DND-41 (cell line): Measurements from ENCODE around the gene F2RL3.

Source experiments
- ATAC-seq: fragments of 200-7000 bp; cut with Tn5 transposase; 3 replicates; pipeline ENCODE4 v1.9.1; 2021; ENCODE audit warnings: low read depth; ENCODE audit not compliant: insufficient read depth
- DNase-seq: peaks from one replicate; pipeline ENCODE4 v3.0.0-alpha.2; 2020
- H2AFZ ChIP-seq: 2 replicates; pipeline ENCODE4 v1.6.0; 2012; ENCODE audit warnings: low read depth, low read length
- H3K27ac ChIP-seq: 2 replicates; pipeline ENCODE4 v1.5.1; 2012; ENCODE audit warnings: low read length, inconsistent platforms
- H3K27me3 ChIP-seq: fragments of 200-600 bp; sonication (generic); 2 replicates; pipeline ENCODE4 v1.6.0; 2012; ENCODE audit warnings: low read length, mild to moderate bottlenecking, inconsistent platforms; ENCODE audit not compliant: insufficient read depth, poor library complexity
- H3K36me3 ChIP-seq: 2 replicates; pipeline ENCODE4 v1.5.1; 2012; ENCODE audit warnings: low read length, inconsistent platforms; ENCODE audit not compliant: insufficient read depth
- H3K4me1 ChIP-seq: 2 replicates; pipeline ENCODE4 v1.5.1; 2012; ENCODE audit warnings: mild to moderate bottlenecking, low read length; ENCODE audit not compliant: insufficient read depth
- H3K4me2 ChIP-seq: 2 replicates; pipeline ENCODE4 v1.6.0; 2012; ENCODE audit warnings: mild to moderate bottlenecking, moderate library complexity, low read length, inconsistent platforms; ENCODE audit not compliant: insufficient read depth
- H3K4me3 ChIP-seq, 2 experiments: fragments of 200-600 bp in 1 of 2; shearing (Covaris generic) in 1 of 2; 2 replicates each; pipeline ENCODE4 v1.5.1; 2012 to 2016; ENCODE audit warnings: inconsistent platforms in 2 of 2, low read length in 2 of 2, mild to moderate bottlenecking in 2 of 2, low read depth in 1 of 2, moderate library complexity in 1 of 2
- H3K79me2 ChIP-seq: 2 replicates; pipeline ENCODE4 v1.6.0; 2012; ENCODE audit warnings: low read length, inconsistent platforms; ENCODE audit not compliant: insufficient read depth
- H3K9ac ChIP-seq: 2 replicates; pipeline ENCODE4 v1.6.0; 2012; ENCODE audit warnings: low read depth, mild to moderate bottlenecking, inconsistent platforms, low read length, moderate library complexity
- H3K9me3 ChIP-seq: 2 replicates; pipeline ENCODE4 v1.5.1; 2012; ENCODE audit warnings: low read length, moderate library complexity, mild to moderate bottlenecking, inconsistent platforms; ENCODE audit not compliant: insufficient read depth, severe bottlenecking
- H4K20me1 ChIP-seq: 2 replicates; pipeline ENCODE4 v1.6.0; 2012; ENCODE audit warnings: low read length; ENCODE audit not compliant: insufficient read depth
- CTCF ChIP-seq: IDR thresholded peaks from 2 replicates; pipeline ENCODE4 v1.5.1; 2012; ENCODE audit warnings: borderline replicate concordance, low read length, moderate library complexity, mild to moderate bottlenecking; ENCODE audit not compliant: poor library complexity, severe bottlenecking; ENCODE audit errors: extremely low read depth
- EZH2 ChIP-seq: IDR thresholded peaks from 3 replicates; pipeline ENCODE4 v1.6.1; 2012; ENCODE audit warnings: borderline replicate concordance, low read depth, mild to moderate bottlenecking, moderate library complexity, low read length, inconsistent platforms; ENCODE audit not compliant: severe bottlenecking

The F2RL3 gene

GRCh38 chr19:16853066-16853465 lies 35.7 kb upstream of the F2RL3 start:
- no peak for DNase-seq
- Histone ChIP-seq H3K4me3 (no peak overlapping the region), H3K4me1 (no peaks in the 10 kb centered on the region), H3K36me3 (peaks cover 68% of the 10 kb centered on the region), H3K27me3 (no peaks in the 10 kb centered on the region), H3K27ac (no peak overlapping the region), H3K9me3 (no peaks in the 10 kb centered on the region), H2AFZ (no peak overlapping the region), H3K4me2 (no peak overlapping the region), H3K9ac (no peak overlapping the region), H4K20me1 (peaks cover 10% of the 10 kb centered on the region), H3K79me2 (no peaks in the 10 kb centered on the region)
- TF ChIP-seq CTCF (no peak), EZH2 (no peak)
- ATAC-seq: no peak

DNA sequence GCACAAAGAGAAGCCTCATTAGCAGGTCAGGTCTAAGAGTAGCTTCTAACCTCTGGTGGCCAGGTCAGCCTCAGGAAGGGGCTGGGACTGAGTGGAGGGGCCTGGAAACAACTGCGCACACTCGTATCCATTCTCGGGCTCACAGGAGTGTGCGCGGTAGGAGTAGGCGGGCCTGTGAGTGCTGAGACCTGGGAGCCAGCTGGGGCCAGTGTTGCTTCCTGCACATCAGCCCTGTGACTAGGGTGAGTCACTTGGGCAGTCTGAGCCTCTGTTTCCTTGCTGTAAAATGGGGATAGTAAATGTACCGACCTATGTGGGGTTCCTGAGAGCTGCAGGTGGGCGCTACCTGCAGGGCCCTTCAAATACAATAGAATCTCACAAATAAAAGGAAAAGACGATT lies 32.7 kb upstream of the F2RL3 start:
- Histone ChIP-seq H4K20me1 (peaks cover 10% of the 10 kb centered on the region), H3K9me3 (no peaks in the 10 kb centered on the region), H3K4me2 (no peak overlapping the region), H3K9ac (no peak overlapping the region), H3K4me1 (no peaks in the 10 kb centered on the region), H3K79me2 (no peaks in the 10 kb centered on the region), H3K27me3 (no peaks in the 10 kb centered on the region), H3K4me3 (no peak overlapping the region), H3K27ac (no peak overlapping the region), H3K36me3 (peaks cover 49% of the 10 kb centered on the region), H2AFZ (no peak overlapping the region)
- TF ChIP-seq CTCF: no peak
- no peak for TF ChIP-seq EZH2
- ATAC-seq (no peak), DNase-seq (no peak)

DNA sequence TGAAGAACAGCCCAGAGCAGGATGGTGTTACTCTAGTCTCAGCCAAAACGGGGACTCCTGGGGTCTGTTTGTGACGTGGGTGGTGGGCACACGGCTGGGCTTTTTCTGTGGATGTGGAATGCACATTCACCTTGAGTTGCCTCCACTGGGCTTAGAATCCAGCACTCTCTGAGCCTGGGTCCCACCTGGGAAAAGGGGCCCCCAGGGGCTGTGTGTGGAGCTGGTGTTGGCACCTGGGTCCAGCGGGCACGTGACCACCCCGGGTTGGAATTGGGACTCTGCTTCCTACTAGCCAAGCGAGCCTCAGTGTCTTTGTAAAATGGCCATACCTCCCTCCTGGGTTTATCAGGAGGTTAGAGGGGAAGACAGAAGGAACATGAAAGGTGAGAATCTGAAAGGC lies 29.2 kb upstream of the F2RL3 start:
- no peak for TF ChIP-seq CTCF
- no peak for TF ChIP-seq EZH2
- Histone ChIP-seq H3K9ac (no peak overlapping the region), H3K36me3 (peaks cover 43% of the 10 kb centered on the region), H3K27me3 (no peaks in the 10 kb centered on the region), H4K20me1 (peaks cover 5% of the 10 kb centered on the region), H2AFZ (no peak overlapping the region), H3K79me2 (no peaks in the 10 kb centered on the region), H3K4me1 (no peaks in the 10 kb centered on the region), H3K9me3 (no peaks in the 10 kb centered on the region), H3K27ac (no peak overlapping the region), H3K4me2 (no peak overlapping the region), H3K4me3 (no peak overlapping the region)
- ATAC-seq (no peak), DNase-seq (no peak)

- Histone ChIP-seq H3K36me3 (peaks cover 43% of the 10 kb centered on the region), H3K27me3 (no peaks in the 10 kb centered on the region), H3K4me3 (no peak overlapping the region), H3K79me2 (no peaks in the 10 kb centered on the region), H2AFZ (no peak overlapping the region), H3K4me1 (no peaks in the 10 kb centered on the region), H3K9ac (no peak overlapping the region), H3K9me3 (no peaks in the 10 kb centered on the region), H4K20me1 (peaks cover 5% of the 10 kb centered on the region), H3K4me2 (no peak overlapping the region), H3K27ac (no peak overlapping the region)
- ATAC-seq: no peak
- TF ChIP-seq EZH2 (no peak), CTCF (no peak)
- DNase-seq: no peak
Measured at GRCh38 chr19:16860118-16860517, 28.7 kb upstream of the F2RL3 start.
